ENCODE results near the gene MARCKSL1.

The MARCKSL1 gene

DNA sequence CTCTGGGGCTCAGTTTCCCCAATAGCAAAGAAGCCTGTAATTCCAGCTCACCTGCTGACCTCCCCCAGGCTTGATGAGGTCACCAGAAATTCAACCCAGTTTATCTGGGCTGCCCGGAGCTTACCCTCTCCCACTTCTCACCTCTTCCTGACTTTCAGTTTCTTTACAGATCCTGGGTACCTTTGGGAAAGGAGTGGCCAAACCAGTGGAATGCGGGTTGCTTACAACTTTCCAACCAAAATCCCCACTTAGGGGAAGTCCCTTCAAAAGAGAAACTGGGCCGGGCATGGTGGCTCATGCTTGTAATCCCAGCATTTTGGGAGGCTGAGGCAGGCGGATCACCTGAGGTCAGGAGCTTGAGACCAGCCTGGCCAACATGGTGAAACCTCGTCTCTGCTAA lies 5.9 kb upstream of the MARCKSL1 start:
- TF ChIP-seq, protein P1, sequence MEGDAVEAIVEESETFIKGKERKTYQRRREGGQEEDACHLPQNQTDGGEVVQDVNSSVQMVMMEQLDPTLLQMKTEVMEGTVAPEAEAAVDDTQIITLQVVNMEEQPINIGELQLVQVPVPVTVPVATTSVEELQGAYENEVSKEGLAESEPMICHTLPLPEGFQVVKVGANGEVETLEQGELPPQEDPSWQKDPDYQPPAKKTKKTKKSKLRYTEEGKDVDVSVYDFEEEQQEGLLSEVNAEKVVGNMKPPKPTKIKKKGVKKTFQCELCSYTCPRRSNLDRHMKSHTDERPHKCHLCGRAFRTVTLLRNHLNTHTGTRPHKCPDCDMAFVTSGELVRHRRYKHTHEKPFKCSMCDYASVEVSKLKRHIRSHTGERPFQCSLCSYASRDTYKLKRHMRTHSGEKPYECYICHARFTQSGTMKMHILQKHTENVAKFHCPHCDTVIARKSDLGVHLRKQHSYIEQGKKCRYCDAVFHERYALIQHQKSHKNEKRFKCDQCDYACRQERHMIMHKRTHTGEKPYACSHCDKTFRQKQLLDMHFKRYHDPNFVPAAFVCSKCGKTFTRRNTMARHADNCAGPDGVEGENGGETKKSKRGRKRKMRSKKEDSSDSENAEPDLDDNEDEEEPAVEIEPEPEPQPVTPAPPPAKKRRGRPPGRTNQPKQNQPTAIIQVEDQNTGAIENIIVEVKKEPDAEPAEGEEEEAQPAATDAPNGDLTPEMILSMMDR (conservative IDR thresholded peaks at IDR 0.05) = no peak
- H3K27ac ChIP-seq = no peak overlapping the region

DNA sequence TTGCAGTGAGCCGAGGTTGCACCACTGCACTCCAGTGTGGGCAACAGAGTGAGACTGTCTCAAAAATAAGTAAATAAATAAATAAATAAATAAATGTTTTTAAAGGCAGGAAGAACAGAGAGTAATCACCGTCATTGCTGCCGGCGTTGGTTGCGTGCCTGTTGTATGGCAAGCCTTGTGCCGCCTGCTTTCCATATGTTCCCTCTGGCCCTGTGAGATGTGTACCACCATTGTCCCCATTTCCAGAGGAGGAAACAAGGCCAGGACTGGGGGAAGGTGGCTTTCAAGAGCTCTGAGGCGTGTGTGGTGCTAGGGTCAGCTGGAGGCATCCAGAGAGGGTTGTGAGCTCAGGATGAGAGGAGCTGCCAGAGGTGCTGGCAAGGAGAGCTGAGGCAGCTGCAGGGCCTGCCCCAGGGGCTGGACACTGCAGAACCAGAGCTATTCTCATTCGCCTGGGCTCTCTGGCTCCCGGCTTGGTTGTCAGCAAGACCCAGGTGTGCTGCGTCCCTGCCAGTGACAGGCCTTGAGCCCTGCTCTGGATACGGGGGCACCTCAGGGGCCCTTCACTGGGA lies 5.2 kb upstream of the MARCKSL1 start:
- no peak overlapping the region for H3K27ac ChIP-seq
- TF ChIP-seq, protein P1 (conservative IDR thresholded peaks at IDR 0.05) = no peak

GRCh38 chr1:32339363-32339978 lies 3.4 kb upstream of the MARCKSL1 start:
- no peak overlapping the region for H3K27ac ChIP-seq
- TF ChIP-seq, protein P1 (conservative IDR thresholded peaks at IDR 0.05) = no peak

DNA sequence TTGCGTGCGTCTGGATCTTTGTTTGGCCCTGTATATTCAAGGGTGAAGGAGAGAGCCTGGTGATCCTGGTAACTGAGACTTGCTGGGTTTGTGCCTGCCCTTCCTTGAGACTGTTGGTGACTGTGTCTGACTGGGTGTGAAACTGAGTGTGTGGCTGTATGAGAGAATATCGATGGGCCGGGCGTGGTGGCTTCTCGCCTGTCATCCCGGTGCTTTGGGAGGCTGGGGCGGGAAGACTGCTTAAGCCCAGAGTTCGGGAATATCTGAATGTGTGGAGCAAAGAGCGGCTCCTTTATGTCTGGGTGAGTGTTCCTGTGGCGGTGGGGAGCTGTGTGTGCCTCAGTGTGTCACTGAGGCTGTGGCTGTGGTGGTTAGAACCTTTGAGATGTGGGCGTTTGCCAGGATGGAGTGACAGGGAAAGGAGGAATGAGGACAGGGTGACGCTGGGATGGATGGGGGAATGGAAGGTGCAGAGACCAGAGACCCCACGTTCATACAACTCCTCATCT lies 2.7 kb upstream of the MARCKSL1 start:
- TF ChIP-seq, protein P1 (conservative IDR thresholded peaks at IDR 0.05) = no peak

GRCh38 chr1:32337855-32338636 lies 2.0 kb upstream of the MARCKSL1 start:
- no peak overlapping the region for H3K27ac ChIP-seq

More for the DNA sequence above, 2.7 kb upstream of the MARCKSL1 start:
- H3K27ac ChIP-seq = no peak overlapping the region

GRCh38 chr1:32336963-32337675 lies 1.1 kb upstream of the MARCKSL1 start:
- H3K27ac ChIP-seq = no peak overlapping the region

More at GRCh38 chr1:32337855-32338636, 2.0 kb upstream of the MARCKSL1 start:
- TF ChIP-seq, protein P1 (conservative IDR thresholded peaks at IDR 0.05) = no peak

More at GRCh38 chr1:32336963-32337675, 1.1 kb upstream of the MARCKSL1 start:
- TF ChIP-seq, protein P1 (conservative IDR thresholded peaks at IDR 0.05) = no peak
